ENCODE results near the gene ACKR2. TPM values are rescaled to one million over a fixed set of nuclear protein-coding genes. Genes with fewer than 3 reads are reported as not detected.

Gene ACKR2
- total and polyA plus RNA-seq, 2 experiments from 2014 or later, result 0.35 TPM; not detected in 1

- no peak for TF ChIP-seq ZNF462 (CRISPR knock-in tag; IDR thresholded peaks at IDR 0.05)
- no peak for TF ChIP-seq CREB1 (CRISPR knock-in tag; IDR thresholded peaks at IDR 0.05; ENCODE audit: low read depth)
- TF ChIP-seq EZH2phosphoT487 (IDR thresholded peaks at IDR 0.05; ENCODE audit: unreplicated experiment), result no peak
- no peak for TF ChIP-seq EZH2 (IDR thresholded peaks at IDR 0.05; ENCODE audit: low read depth, unreplicated experiment)
Observed at GRCh38 chr3:42780398-42780797, 28.8 kb upstream of the ACKR2 start (continued).

- peak; percentile 70 to 86 for TF ChIP-seq CTCF (conservative IDR thresholded peaks at IDR 0.05; ENCODE audit: low read depth in 2 of 2)
- TF ChIP-seq EZH2phosphoT487 (IDR thresholded peaks at IDR 0.05; ENCODE audit: unreplicated experiment), result no peak
- TF ChIP-seq EZH2 (IDR thresholded peaks at IDR 0.05; ENCODE audit: low read depth, unreplicated experiment), result no peak
- H3K9me3 Mint-ChIP-seq, result no peaks in the 10 kb centered on the region; the same call in 2 of the 3 replicates
- no peak overlapping the region for H3K4me3 Mint-ChIP-seq
- H3K27me3 Mint-ChIP-seq (ENCODE audit: insufficient read depth, low read depth, poor library complexity), result peaks cover 2% of the 10 kb centered on the region
- DNase-seq (ENCODE audit: low spot score), result peak; percentile 88
- Histone ChIP-seq H3K36me3 (ENCODE audit: insufficient read depth) (peaks cover 11% of the 10 kb centered on the region; the same call in 1 of the 2 replicates), H2AFZ (no peak overlapping the region), H3K9me2 (ENCODE audit: insufficient read depth) (no peaks in the 10 kb centered on the region), H3F3A (replicated peaks; ENCODE audit: low read depth) (no peaks in the 10 kb centered on the region), H3K79me2 (replicated peaks; ENCODE audit: insufficient read depth) (no peaks in the 10 kb centered on the region; the same call in 1 of the 2 replicates), H3K4me3 (no peak overlapping the region), H3K27me3 (ENCODE audit: insufficient read depth) (no peaks in the 10 kb centered on the region), H3K4me2 (no peak overlapping the region), H3K4me1 (ENCODE audit: insufficient read depth) (no peaks in the 10 kb centered on the region), H4K20me1 (replicated peaks; ENCODE audit: insufficient read depth) (peaks cover 5% of the 10 kb centered on the region; the same call in 1 of the 2 replicates), H3K27ac (ENCODE audit: low read depth) (peak overlapping the region; percentile 4; the same call in 1 of the 2 replicates)
- ATAC-seq, result peak; percentile 86
- H3K27ac Mint-ChIP-seq, result peak overlapping the region; percentile 85
- H3K4me1 Mint-ChIP-seq, result no peaks in the 10 kb centered on the region; the same call in 2 of the 3 replicates
- H3K36me3 Mint-ChIP-seq (ENCODE audit: low read depth), result peaks cover 25% of the 10 kb centered on the region; the same call in 2 of the 3 replicates
Observed at GRCh38 chr3:42780892-42781700, 28.1 kb upstream of the ACKR2 start.

Data from GM23338 (cell line).